Measurements from ENCODE around the gene APOL1.
"Not testable (repeated sequence)": the region's sequence is repeated elsewhere in the genome, so short reads cannot be mapped to it uniquely, and the experiment has no call there.

Gene APOL1

GRCh38 chr22:36244522-36245391, 8.2 kb upstream of the APOL1 start:
- no peak for DNase-seq (ENCODE audit: low read depth in 2 of 2)

GRCh38 chr22:36245805-36246356, 7.1 kb upstream of the APOL1 start:
- DNase-seq (ENCODE audit: low read depth in 2 of 2): no peak

- no peak for DNase-seq (ENCODE audit: low read depth in 2 of 2)
These were observed 6.2 kb upstream of the APOL1 start for GRCh38 chr22:36246718-36247117.

DNA sequence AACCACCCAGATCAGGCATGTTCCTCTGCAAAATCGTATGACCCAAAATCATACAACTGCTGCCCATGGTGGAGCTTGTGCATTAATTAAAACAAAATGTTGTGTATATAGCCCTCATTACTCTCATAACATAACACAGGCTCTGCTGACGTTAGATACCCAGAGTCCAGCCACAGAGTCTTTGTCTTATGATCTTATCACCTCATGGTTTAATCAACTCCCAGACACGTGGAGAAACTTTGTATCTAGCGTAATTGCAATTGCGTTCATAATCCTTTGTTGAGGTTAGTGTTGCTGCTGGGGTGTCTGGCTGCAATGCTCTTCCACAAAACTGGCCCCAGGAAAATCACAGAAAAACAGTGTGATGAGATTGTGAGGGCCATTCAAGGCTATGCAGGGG, 5.0 kb upstream of the APOL1 start:
- DNase-seq (ENCODE audit: low read depth in 2 of 2): no peak

DNA sequence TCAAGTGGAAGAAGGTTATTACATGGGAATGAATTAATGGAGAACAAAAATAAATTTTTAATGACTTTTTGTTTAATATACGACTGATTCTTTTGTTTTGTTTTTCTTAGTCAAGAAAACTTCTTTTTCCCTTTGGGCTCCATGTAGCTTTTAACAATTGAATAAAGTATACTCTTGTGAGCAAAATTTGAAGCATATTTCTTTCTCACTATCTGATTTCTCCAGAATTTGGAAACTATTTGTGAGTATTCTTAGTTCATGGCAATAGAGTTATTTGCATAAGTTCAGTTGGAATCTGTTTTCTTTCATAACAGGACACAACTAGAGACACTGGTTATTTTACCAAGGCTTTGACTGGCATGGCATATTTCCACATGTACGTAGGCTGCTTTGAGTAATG, 3.8 kb upstream of the APOL1 start:
- DNase-seq (ENCODE audit: low read depth in 2 of 2): no peak

GRCh38 chr22:36250292-36250960, 2.5 kb upstream of the APOL1 start:
- not testable (repeated sequence) for DNase-seq (ENCODE audit: low read depth in 2 of 2)

DNA sequence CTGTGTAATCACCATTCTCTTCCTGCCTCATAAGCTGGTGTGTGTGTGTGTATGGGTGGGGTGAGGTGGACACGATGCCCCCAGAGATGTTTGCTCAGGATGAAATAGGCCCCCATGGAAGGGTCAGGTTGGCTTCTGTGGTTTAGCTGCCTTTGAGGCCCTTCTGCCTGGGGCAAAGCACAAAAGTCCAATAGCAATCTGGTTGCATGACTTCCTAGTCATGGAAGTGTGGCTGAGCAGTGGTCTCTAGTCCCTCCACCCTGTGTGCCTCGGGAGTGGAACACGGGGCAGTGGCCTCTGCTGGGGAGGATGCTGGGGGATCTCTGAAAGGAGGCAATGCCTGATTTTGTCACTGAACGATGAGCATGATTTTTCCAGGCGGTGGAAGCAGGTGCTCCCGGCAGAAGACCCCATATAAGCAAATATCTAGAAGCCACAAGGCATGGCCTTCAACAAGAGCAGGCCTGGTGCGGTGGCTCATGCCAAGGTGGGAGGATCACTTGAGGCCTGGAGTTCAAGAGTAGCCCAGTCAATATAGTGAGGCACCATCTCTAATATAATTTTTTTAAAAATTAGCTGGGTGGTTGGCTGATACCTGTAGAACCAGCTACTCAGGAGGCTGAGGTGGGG, 839 bp upstream of the APOL1 start:
- DNase-seq (ENCODE audit: low read depth in 2 of 2): not testable (repeated sequence)

DNA sequence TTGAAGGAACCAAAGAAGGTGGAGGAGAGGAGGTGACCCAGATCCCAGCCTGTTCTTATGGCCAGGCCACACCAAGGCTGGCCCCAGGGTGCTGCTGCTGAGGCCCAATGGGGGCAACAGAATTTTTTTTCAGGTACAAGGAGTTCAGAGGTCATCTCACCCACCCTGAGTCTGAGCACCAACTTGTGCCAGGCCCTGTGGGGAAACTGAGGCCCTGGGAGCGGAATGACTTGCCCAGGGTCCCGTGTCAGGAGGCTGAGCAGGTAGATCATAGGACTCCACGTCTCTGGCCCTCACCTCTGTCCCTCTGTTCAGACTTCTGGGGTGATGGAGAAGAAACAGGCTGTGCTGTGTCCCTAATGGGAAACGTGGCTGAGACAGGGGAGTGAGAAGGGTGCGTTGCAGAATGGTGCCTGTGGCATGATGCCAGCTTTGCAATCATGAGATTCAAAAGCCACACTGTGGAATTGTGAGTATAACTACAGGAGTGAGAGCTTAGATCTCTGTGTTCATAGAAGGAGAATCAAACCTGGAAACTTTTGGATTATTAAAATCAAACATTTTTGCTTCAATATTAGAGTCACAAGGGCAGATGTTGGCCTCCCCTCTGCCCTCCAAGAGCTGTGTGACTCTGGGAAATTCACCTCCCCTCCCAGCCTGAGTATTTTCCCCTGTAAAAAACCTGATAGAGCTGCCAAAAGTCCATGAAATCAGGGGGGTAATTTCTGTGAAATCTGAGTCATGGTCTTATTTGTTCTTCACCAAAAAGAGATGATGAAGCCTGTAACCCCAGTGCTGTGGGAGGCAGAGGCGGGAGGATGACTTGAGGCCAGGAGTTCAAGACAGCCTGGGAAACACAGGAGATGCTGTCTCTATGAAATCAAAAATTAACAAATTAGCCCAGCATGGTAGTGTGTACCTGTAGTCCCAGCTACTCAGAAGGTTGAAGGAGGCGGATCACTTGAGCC, 874 bp downstream of the APOL1 start:
- DNase-seq (ENCODE audit: low read depth in 2 of 2): peak; percentile 45 to 46

GRCh38 chr22:36255572-36255971, 2.6 kb downstream of the APOL1 start:
- not testable (repeated sequence) for DNase-seq (ENCODE audit: low read depth in 2 of 2)

GRCh38 chr22:36256478-36256877, 3.5 kb downstream of the APOL1 start:
- DNase-seq (ENCODE audit: low read depth in 2 of 2): no peak

DNA sequence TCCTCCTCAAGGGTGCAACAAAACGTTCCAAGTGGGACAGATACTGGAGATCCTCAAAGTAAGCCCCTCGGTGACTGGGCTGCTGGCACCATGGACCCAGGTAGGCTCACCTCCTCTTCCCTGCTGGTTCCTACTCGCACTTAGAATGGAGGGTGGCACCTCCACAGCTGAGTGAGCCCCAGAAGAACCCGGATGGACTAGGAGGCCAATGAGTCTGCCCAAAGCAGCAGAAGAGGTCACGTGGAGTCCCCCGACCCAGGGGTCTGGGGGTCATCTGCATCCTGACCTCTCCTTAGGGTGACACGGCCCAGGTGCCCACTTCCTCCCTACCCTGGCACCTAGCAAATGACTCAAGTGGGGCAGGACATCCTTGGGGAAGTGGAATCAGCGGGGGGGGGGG, 4.4 kb downstream of the APOL1 start:
- no peak for DNase-seq (ENCODE audit: low read depth in 2 of 2)

DNA sequence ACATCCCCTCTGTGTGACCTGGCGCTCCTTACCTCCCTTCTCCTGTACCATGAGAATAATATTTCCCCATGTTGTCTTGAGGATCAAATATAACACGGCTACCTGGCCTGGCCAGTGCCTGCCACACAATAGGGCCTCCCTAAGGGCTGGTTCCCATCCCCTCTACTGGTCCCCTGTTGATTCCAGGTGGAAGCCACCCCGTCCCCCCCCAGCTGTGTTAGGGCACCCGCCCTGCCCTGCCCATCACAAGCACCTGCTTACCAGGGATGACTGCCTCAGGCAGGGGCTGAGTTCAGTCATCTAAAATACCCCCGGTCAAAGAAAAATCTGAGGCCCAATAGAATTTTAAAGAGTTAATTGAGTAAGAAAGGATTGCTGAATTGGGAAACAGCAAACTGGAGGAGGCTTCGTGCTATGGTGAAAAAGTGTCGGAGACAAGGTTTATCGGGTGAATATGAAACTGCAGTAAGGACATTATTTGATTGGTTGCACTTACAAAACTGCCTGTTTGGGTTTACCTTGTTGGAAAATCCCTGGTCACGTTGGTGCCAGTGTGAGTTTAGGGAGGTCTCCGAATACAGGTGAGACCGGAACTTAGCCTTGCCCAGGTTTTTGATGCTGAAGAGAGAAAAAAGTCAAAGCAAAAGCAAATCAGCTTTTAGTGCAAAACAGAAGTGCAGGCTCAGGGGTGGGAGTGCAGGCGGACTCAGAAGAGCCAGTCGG, 5.2 kb downstream of the APOL1 start:
- DNase-seq (ENCODE audit: low read depth in 2 of 2): no peak

DNA sequence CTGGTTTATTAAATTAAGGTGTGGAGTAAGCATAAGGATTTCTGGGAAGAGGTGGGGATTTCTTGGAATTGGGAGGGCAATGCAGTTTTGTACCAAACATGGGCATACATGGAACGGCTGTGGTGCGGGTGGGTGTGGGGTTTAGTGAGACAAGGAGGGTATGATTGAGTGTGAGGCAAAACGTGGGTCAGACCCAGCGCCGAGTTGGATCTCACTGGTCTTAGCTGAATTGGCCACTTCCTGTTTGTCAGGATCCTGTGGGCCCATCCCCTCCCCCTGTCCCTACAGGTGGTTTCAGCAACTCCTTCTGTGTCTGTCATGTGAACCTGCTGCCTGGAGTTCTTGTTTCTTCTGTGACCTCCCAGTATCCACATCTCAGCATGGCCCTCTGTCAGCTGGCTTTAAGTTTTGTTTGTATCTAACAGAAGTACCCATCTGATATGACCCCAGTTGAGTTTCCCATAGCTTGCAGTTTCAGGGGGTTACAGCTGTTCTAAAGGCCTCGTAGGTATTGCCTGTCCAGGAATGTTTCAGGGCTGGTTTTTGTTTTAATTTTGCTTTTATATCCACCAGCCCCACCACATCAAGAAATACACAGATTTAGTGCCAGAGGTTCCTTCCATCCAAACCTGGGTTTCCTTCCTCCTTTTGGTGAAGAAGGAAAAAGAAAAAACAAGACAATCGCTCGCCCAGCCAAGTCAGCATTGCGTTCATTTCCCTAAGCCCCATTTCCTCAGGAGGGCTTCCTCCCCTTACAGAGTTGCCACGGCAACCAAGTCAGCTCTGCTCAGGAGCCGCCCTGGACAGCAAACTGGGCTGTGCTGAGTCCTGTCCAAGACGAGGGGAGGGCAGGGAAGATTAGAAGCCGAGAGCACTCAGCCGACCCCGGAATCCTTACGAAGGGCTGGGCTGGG, 6.0 kb downstream of the APOL1 start:
- DNase-seq (ENCODE audit: low read depth in 2 of 2): no peak

- DNase-seq (ENCODE audit: low read depth in 2 of 2): no peak
These were observed 6.8 kb downstream of the APOL1 start for GRCh38 chr22:36259615-36260300.

DNA sequence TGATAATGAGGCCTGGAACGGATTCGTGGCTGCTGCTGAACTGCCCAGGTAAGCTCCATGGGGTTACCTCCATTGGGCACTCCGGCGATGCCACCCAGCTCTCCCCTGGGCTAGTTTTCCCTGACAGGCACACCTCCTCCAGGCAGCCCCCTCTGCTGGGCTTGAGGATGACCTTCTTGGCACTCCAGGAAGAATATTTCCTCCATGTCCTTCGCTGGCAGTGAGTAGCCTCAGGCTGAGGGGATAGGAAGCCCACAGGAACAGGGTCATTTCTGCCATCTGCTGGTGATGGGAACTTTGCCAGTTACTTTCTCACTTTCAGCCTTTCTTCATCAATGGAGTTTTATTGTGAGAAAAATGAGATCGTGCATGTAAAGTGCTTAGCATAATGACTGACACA, 8.7 kb downstream of the APOL1 start:
- DNase-seq (ENCODE audit: low read depth in 2 of 2): not testable (repeated sequence)

- DNase-seq (ENCODE audit: low read depth in 2 of 2): not testable (repeated sequence)
These were observed 9.4 kb downstream of the APOL1 start for GRCh38 chr22:36262307-36262706.

- DNase-seq (ENCODE audit: low read depth in 2 of 2): not testable (repeated sequence)
These were observed 10.3 kb downstream of the APOL1 start for GRCh38 chr22:36263216-36263673.

GRCh38 chr22:36263886-36264664, 11.1 kb downstream of the APOL1 start:
- not testable (repeated sequence) for DNase-seq (ENCODE audit: low read depth in 2 of 2)

Measured in stimulated activated CD4-positive, alpha-beta T cell treated with anti-CD3 and anti-CD28 coated beads, Interleukin-1b, Interleukin-23, amount 100 ng/mL, for 4 hours (primary cell).